SH-SY5Y (cell line): Measurements from ENCODE around the gene MFSD2A.

Experiments
- GATA2 ChIP-seq: IDR thresholded peaks from 2 replicates; pipeline ENCODE4 v1.6.1; 2011; ENCODE audit warnings: mild to moderate bottlenecking, low read depth, low read length
- GATA3 ChIP-seq: IDR thresholded peaks from 2 replicates; pipeline ENCODE4 v1.6.1; 2011; ENCODE audit warnings: low read depth, mild to moderate bottlenecking, low read length, moderate library complexity

DNA sequence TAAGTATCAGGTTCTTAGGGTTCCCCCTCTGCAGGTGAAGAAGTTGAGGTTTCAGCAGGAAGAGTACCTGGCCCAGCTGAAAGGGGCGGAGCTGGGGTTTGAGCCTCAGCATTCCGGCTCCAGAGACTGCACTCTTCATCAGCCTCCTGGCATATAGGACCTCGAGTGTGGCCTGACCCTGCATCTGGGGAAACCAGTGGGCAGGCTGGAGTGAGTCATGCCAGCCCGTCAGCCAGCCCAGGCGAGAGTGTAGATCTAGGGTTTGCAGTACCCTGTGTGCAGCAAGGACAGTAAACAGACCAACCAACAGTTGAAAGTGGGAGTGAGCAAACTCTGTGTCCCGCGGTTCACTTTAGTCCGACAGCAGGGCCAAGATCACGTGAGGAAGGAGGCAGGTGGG is 14.1 kb downstream of the MFSD2A start:
- no peak for TF ChIP-seq GATA3
- TF ChIP-seq GATA2, result no peak
